Central memory CD4-positive, alpha-beta T cell (primary cell): Measurements from ENCODE around the gene MCM3AP.
A peak's percentile ranks its signal among the peaks of the same experiment; 100 is the strongest.
"Not testable (repeated sequence)": the region's sequence is repeated elsewhere in the genome, so short reads cannot be mapped to it uniquely, and the experiment has no call there.

Source experiments
- DNase-seq: peaks from one replicate; pipeline ENCODE4 v3.0.0; 2022

Gene MCM3AP

GRCh38 chr21:46239817-46240325 lies 45.5 kb downstream of the MCM3AP start:
- DNase-seq: no peak

- DNase-seq: no peak
These were observed 47.9 kb downstream of the MCM3AP start for GRCh38 chr21:46237474-46237873.

GRCh38 chr21:46234436-46234950 lies 50.9 kb downstream of the MCM3AP start:
- DNase-seq: no peak

GRCh38 chr21:46229923-46230260 lies 55.5 kb downstream of the MCM3AP start:
- no peak for DNase-seq

GRCh38 chr21:46229133-46229922 lies 56.1 kb downstream of the MCM3AP start:
- no peak for DNase-seq

- DNase-seq: peak; percentile 98
These were observed 56.9 kb downstream of the MCM3AP start, which contains the start of gene LSS for GRCh38 chr21:46228345-46229051. Gene LSS, minus strand, starts transcription at chr21:46228774. Its CDS starts 29 bp downstream, at chr21:46228745.

GRCh38 chr21:46227811-46228344 lies 57.5 kb downstream of the MCM3AP start:
- peak; percentile 3 for DNase-seq

GRCh38 chr21:46226920-46227599 lies 58.4 kb downstream of the MCM3AP start:
- no peak for DNase-seq

- no peak for DNase-seq
These were observed 59.3 kb downstream of the MCM3AP start for GRCh38 chr21:46226146-46226545.

GRCh38 chr21:46223661-46224060 lies 61.8 kb downstream of the MCM3AP start:
- DNase-seq: not testable (repeated sequence)

- no peak for DNase-seq
These were observed 62.2 kb downstream of the MCM3AP start for GRCh38 chr21:46223217-46223616.

GRCh38 chr21:46222436-46223116 lies 62.8 kb downstream of the MCM3AP start:
- no peak for DNase-seq

GRCh38 chr21:46221664-46222435 lies 63.6 kb downstream of the MCM3AP start:
- no peak for DNase-seq

- DNase-seq: no peak
These were observed 64.6 kb downstream of the MCM3AP start for GRCh38 chr21:46220847-46221246.

- DNase-seq: no peak
These were observed 65.1 kb downstream of the MCM3AP start for GRCh38 chr21:46220275-46220810.

- no peak for DNase-seq
These were observed 65.7 kb downstream of the MCM3AP start for GRCh38 chr21:46219591-46220239.

- DNase-seq: no peak
These were observed 66.4 kb downstream of the MCM3AP start for GRCh38 chr21:46218906-46219590.

- no peak for DNase-seq
These were observed 67.8 kb downstream of the MCM3AP start for GRCh38 chr21:46217511-46218196.

GRCh38 chr21:46216132-46216747 lies 69.2 kb downstream of the MCM3AP start:
- no peak for DNase-seq
